ENCODE measurements around the gene EHD2.

DNA sequence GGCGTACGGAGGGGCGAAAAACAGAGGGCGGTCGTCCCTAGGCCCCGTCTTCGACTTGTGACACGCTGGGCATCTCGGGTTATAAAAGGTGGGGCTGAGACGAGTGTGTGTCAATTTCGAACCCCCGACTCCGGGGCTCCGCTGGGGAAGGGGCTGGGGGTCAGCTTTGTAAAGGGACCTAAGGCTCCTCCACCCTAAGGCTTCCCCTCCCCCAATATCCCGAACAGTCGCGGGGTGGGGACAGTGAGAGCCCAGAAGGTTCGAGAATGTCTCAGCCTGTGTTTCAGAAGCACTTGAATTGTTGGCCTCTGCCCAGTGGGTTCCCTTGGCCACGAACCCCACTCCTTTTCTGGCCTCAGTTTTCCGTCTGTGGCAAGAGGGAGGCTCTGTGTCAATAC is 65.7 kb downstream of the EHD2 start:
- TF ChIP-seq, protein P1, sequence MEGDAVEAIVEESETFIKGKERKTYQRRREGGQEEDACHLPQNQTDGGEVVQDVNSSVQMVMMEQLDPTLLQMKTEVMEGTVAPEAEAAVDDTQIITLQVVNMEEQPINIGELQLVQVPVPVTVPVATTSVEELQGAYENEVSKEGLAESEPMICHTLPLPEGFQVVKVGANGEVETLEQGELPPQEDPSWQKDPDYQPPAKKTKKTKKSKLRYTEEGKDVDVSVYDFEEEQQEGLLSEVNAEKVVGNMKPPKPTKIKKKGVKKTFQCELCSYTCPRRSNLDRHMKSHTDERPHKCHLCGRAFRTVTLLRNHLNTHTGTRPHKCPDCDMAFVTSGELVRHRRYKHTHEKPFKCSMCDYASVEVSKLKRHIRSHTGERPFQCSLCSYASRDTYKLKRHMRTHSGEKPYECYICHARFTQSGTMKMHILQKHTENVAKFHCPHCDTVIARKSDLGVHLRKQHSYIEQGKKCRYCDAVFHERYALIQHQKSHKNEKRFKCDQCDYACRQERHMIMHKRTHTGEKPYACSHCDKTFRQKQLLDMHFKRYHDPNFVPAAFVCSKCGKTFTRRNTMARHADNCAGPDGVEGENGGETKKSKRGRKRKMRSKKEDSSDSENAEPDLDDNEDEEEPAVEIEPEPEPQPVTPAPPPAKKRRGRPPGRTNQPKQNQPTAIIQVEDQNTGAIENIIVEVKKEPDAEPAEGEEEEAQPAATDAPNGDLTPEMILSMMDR (IDR thresholded peaks at IDR 0.05; ENCODE audit: insufficient read depth, low read depth, low read length), result no peak
- no peak for TF ChIP-seq EZH2 (IDR thresholded peaks at IDR 0.05; ENCODE audit: insufficient read depth, low read length)

All from astrocyte (in vitro differentiated cells and primary cell).